Hepatic stellate cell (primary cell): Measurements from ENCODE around the gene C16orf54.
"Not testable (repeated sequence)": the region's sequence is repeated elsewhere in the genome, so short reads cannot be mapped to it uniquely, and the experiment has no call there.

Experiments used
- DNase-seq: peaks from one replicate; pipeline ENCODE4 v3.0.0; 2011; ENCODE audit warnings: low spot score

Gene C16orf54

DNA sequence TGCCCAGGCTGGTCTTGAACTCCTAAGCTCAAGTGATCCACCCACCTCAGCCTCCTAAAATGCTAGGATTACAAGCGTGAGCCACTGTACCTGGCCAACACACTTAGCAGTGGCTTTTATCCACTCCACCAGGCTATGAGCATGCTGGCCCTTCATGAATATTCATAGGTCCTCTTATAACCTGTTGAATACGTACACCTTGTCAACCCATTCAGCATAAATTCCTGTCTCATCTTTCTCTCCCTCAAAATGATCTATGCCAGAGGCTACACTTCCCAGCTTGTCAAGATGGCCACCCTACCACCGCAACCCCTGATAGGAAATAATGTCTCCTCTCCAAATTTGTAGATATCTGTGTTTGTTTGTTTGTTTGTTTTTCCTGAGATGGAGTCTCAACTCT, 21.3 kb upstream of the C16orf54 start:
- no peak for DNase-seq

DNA sequence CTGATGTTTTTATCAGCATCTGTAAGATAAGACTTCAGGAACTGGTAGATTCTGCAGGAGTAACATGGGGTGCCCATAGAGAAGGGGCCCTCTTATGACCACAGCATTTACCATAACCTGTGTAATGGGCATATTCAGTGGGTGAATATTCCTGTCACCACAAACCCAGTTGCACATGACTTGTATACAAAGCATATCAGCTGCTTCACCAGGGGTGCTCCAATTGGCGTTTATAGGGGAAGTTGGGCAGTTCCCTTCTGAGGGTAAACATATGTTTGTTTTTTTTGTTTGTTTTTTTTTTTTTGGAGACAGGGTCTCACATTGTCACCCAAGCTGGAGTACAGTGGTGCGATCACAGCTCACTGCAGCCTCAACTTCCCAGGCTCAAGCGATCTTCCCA, 20.8 kb upstream of the C16orf54 start:
- DNase-seq: no peak

DNA sequence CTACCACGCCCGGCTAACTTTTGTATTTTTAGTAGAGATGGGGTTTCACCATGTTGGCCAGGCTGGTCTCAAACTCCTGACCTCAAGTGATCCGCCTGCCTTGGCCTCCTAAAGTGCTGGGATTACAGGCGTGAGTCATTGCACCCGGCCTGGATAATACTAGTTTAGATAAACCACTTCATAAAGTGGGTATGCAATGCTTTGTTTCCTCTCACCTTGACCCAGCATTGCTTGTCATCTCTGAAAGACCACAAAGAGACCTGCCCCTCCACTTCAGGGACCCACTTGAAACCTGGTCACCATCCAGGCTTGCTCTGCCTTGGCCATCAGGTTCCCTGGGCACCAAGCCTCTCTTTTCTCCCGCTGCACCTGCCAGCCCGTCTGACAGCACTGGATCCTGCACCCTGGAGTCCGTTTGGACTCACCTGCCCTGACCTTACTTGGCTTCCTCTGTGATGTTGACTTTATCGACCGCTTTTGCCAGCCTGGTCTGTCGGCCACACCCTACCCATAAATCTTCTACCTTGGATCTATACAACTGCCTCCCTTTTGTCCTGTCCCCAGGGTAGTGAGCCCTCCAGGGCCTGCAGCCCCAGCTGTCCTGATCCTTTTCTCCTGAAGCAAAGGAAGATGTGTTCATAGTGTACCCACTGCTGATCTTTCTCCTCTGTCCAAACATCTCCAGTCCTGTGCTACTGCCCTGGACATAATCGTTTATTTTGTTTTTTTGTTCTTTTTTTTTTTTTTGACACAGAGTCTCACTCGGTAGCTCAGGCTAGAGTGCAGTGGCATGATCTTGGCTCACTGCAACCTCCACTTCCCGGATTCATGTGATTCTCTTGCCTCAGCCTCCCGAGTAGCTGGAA, 19.6 kb upstream of the C16orf54 start:
- no peak for DNase-seq

DNA sequence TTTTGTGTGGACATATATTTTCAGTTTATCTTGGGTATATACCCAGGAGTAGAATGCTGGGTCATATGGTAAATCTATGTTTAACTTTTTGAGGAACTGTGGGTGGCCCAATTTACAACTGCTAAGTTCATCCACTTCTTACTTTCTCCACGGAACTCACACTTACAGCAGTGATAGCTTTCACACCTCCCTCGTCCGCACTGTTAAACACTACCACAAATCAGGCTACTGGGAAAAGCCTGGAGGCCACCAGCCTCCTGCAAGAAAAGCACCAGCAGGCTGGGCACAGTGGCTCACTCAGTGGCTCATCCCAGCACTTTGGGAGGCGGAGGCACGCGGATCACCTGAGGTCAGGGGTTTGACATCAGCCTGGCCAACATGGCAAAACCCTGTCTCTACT, 17.5 kb upstream of the C16orf54 start:
- DNase-seq: no peak

DNA sequence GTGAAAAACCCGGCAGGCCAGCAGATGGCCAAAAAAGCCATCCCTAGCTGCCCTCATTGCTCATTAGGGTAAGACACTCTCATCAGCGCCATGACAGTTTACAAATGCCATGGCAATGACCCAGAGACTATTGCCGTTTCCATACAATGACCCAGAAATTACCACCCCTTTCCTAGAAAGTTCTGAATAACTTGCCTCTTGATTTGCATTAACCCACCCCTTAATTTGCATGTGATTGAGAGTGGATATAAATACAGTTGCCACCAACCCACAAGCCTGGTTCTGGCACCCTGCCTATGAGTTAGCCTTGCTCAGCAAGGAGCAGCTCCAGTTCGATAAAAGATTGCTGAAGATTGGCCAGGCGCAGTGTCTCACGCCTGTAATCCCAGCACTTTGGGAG, 16.1 kb upstream of the C16orf54 start:
- DNase-seq: no peak

DNA sequence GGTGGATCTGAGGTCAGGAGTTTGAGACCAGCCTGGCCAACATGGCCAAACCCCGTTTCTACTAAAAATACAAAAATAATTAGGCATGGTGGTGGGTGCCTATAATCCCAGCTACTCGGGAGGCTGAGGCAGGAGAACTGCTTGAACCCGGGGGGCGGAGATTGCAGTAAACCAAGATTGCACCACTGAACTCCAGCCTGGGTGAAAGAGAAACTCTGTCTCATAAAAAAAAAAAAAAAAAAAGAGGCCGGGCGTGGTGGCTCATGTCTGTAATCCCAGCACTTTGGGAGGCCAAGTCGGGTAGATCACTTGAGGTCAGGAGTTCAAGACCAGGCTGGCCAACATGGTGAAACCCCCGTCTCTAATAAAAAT, 15.5 kb upstream of the C16orf54 start:
- not testable (repeated sequence) for DNase-seq

DNA sequence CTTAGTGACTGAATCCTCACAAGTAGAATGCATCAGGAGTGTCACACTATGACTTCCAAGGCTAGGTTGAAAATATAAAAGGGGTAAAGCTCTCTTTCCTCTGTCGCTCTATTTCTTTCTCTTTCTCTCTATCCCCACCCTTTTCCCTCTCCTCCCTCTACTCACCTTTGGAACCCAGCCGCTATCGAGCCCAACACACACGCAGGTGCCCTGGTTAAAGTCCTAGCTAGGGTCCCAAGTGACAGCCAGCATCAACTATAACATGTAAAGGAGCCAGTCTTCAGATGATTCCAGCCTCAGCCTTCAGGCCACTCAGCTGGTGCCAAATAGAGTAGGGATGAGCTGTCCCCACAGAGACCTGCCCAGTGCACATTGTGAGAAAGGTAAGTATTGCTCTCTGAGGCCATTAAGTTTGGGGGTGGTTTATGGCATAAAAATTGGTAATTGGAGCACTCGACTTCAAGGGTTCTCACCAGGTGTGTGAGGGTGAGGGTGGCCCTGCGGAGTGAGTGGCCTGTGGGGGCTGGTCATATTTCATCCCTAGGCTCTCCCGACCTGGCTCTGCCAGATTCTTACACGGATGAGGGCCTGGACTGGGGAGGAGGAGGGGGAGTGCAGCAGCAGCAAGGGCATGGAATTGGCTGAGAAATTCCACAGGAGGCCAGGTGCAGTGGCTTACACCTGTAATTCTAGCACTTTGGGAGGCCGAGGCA, 14.9 kb upstream of the C16orf54 start:
- DNase-seq: no peak

DNA sequence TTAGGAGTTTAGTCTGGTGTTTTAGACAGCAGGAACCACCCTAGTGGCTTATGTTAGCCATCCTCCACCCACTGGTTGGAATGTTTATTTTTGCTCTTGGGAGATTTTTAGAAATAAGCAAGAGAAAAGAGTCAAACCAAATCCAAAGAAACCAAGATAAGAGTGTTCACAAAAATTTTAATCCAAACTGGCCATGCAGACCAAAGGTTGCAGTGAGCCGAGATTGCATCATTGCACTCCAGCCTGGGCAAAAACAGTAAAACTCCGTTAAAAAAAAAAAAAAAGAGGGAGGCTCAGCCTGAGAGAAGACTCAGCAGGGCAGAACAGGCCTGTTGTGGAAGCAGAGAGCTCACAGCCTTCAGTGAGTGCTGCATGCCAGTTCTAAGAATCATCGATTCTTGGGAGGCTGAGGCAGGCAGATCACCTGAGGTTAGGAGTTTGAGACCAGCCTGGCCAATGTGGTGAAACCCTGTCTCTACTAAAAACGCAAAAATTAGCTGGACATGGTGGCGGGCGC, 12.2 kb upstream of the C16orf54 start:
- peak; percentile 33 for DNase-seq

DNA sequence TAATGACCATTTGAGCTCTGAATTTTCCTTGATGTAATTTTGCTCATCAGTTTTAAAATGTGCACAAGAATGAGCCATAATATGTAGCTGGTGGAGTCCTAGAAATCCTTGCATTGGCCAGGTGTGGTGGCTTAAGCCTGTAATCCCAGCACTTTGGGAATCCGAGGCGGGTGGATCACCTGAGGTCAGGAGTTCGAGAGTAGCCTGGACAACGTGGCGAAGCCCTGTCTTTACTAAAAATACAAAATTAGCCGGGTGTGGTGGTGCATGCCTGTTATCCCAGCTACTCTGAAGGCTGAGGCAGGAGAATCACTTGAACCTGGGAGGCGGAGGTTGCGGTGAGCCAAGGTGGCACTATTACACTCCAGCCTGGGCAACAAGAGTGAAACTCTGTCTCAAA, 11.3 kb upstream of the C16orf54 start:
- not testable (repeated sequence) for DNase-seq

DNA sequence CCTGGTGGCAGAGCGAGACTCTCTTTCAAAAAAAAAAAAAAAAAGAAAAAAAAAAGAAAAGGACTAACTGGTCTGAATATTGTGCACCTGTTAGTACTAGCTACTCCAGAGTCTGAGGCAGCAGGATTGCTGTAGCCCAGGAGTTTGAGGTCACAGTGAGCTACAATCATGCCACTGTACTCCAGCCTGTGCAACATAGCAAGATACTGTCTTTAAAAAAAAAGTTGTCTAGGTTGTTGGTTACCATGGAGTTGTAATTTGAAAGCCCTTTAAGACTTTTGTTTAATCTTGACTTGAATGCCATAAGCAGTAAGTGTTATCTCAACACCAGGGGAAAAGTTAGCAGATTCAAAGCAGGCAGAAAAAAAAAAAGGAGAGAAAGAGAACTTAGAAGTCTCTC, 10.9 kb upstream of the C16orf54 start:
- no peak for DNase-seq

DNA sequence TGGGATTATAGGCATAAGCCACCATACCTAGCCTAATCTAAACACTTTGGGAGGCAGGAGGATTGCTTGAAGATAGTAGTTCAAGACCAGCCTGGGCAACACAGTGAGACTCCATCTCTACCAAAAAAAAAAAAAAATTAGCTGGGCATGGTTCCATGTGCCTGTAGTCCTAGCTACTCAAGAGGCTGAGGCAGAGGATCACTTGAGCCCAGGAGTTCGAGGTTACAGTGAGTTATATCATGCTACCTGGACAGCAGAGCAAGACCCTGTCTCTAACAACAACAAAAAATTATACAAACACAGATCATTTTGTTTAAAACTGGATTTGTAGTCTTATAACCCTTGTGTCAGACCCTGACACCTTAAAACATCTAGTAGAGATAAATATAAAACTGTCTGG, 7.7 kb upstream of the C16orf54 start:
- DNase-seq: no peak

DNA sequence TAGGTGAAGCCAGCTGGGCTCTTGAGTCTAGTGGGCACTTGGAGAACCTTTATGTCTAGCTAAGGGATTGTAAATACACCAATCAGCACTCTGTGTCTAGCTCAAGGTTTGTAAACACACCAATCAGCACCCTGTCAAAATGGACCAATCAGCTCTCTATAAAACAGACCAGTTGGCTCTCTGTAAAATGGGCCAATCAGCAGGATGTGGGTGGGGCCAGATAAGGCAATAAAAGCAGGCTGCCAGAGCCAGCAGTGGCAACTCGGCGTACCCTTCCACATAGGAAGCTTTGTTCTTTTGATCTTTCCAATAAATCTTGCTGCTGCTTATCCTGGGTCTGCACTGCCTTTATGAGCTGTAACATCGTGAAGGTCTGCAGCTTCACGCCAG, 3.0 kb upstream of the C16orf54 start:
- not testable (repeated sequence) for DNase-seq

DNA sequence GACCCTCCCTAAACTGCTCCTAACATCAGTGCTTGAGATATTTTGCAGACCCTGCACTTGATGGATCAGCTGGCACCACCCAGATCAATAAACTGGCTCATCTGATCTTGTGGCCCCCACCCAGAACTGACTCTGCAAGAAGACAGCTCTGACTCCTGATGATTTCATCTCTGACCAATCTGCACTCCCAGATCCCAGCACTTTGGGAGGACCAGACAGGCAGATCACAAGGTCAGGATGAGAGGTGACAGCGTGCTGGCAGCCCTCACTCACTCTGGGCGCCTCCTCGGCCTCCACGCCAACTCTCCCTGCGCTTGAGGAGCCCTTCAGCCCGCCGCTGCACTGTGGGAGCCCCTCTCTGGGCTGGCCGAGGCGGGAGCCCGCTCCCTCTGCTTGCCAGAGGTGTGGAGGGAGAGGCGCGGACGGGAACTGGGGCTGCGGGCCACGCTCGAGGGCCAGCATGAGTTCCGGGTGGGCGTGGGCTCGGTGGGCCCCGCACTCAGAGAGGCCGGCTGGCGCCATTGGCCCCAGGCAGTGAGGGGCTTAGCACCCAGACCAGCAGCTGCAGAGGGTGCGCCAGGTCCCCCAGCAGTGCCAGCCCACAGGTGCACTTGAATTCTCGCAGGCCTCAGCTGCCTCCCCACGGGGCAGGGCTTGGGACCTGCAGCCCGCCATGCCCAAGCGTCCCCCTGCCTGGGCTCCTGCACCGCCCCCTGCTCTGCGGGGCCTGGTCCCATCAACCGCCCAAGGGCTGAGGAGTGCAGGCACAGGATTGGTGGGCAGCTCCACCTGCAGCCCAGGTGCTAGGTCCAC, 2.4 kb upstream of the C16orf54 start:
- DNase-seq: no peak

DNA sequence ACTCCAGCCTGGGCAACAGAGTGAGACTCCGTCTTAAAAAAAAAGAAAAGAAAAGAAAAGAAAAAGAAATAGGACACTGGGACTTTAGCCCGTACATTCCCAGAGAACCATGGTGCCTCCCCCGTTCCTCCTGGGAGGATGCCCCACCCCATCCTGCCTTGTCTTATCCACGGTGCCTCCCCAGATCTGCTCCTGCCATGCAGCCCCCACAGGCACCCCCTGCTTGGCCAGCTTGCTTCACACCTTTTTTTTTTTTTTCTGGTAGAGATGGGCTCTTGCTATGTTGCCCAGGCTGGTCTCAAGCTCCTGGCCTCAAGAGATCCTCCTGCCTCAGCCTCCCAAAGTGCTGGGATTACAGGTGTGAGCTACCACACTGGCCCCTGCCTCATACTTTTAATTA, 728 bp upstream of the C16orf54 start:
- not testable (repeated sequence) for DNase-seq

DNA sequence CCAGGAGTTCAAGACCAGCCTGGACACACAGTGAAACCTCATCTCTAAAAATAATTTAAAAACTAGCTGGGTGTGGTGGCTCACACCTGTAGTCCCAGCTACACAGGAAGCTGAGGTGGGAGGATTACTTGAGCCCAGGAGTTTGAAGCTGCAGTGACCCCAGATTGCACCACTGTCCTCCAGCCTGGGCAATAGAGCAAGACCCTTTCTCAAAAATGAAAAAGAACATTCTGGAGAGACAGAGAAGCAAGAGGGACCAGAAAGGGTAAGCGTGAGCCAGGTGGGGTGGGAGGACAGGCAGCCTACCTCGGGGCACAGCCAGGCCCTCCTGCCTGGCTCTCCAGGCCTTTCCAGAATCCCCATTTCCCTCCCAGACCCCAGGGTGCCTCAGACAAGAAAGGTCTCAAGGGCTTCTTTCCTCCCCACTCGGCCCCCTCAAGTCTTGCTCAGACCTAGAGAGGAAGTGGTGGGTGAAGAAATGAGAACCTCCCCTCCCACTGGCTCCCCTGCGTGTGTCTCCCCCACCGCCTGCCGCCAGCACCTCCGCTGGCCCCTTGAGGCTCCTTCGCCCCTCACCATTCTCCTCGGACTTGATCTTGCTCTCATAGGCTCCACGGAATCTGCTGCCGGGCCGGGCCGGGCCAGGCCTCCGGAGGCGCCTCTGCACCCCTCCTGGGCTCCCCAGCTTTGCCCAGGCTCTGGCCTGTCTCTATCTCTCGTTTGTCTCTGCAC, 503 bp downstream of the C16orf54 start:
- DNase-seq: no peak

DNA sequence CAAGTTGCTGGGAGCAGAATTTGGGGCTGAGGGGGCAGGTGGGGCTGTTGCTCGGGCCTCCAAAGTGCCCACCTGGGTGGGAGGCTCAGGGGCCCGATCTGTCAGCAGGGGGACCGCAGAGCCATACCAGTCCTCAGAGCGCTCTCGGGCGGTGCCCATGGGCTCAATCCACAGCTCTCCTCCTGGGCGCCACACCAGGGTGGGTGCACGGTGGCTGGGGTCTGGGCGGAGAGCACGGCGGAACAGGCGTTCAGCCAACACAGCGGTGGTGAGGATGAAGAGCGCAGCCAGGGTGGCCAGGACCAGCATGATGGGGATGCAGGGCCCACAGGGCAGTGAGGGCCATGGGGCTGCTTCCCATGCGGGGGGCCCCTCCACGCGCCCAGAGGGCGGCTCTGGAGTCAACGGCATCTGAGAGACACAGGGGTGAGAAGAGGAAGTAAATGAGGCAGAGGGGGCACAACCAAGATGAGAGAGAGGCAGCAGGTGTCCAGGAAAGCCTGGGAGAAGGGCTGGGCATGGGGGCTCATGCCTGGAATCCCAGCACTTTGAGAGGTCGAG, 1.2 kb downstream of the C16orf54 start:
- no peak for DNase-seq

DNA sequence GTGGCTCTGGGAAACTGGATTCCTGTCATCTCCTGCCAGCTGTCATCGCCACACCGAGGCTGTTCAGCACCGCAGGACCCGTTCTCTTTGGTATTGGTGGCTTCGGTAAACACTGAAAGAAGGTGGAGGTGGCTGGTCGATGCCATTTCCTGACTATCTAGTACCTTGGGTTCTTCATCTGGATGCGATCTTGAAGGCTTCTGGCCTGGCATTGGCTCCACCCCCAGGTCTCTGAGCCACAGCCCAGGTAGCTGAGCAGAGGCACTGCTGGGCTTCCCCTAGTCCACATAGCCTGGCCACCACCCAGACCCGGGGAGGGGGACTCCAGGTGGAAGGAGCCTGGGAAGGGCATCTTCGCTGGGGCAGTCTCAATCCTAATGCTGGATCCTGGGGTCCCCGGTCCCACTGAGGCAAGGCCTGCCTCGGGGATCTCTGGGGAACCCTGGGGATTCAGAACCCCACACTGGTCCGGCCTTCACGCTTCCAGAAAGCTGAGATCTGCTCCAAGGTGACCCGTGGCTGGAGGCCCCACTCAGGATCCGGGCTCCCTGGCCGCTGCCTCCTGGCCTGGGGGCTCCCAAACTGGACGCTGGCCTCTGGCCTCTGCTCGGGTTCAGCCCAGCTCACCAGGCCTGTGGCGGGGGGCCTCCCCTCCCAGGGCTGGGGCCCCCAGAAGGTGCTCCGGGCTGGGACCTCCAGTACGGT, 1.8 kb downstream of the C16orf54 start:
- no peak for DNase-seq

DNA sequence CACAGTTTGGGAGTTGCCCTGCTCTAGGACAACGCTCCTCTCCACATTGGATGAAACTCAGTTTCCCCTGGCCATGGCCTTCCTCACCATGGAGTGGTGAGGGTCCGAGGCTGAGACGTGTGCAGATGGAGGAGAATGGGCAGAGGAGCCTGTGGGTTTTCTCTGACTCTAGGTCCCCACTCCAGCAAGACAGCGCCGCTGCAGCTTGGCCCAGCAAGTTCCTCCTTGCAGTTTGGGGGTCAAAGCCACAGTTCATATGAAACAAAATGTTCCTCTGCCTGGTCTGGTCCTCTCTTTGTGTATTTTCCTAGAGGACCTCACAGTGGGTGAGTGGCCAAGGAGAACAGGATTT, 2.3 kb downstream of the C16orf54 start:
- DNase-seq: no peak

DNA sequence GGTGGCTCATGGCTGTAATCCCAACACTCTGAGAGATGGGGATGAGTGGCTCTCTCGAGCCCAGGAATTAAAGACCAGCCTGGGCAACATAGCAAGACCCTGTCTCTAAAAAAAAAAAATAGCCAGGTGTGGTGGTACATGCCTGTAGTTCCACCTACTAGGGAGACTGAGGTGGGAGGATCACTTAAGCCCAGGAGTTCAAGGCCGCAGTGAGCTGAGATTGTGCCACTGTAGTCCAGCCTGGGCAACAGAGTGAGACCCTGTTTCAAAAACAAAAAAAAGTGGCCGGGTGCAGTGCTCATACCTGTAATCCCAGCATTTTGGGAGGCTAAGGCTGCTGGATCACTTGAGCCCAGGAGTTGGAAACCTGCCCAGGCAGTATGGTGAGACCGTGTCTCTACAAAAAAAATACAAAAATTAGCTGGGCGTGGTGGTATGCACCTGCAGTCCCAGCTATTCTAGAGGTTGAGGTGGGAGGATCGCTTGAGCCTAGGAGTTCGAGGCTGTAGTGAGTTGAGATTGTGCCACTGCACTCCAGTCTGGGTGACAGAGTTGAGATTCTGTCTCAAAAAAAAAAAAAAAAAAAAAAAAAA, 3.0 kb downstream of the C16orf54 start:
- no peak for DNase-seq

DNA sequence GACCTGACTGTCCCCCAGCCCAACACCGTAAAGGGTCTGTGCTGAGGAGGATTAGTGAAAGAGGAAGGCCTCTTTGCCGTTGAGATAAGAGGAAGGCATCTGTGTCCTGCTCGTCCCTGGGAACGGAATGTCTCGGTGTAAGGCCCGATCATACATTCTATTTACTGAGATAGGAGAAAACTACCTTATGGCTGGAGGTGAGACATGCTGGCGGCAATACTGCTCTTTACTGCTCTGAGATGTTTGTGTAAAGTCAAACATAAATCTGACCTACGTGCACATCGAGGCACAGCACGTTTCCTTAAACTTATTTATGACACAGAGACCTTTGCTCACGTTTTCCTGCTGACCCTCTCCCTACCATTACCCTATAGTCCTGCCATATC, 5.2 kb downstream of the C16orf54 start:
- DNase-seq: not testable (repeated sequence)
